SK-N-SH treated with all-trans-retinoic acid at 6 μM for 48 hours (cell line): ENCODE measurements around the gene IRS1.

Source experiments
- ATAC-seq: fragments of 200-7000 bp; cut with Tn5 transposase; 3 replicates; pipeline ENCODE4 v1.9.1; 2020; ENCODE audit warnings: mild to moderate bottlenecking, moderate library complexity
- ARNTL ChIP-seq: fragments of 450-650 bp; formaldehyde crosslinking; IDR thresholded peaks from 2 replicates; pipeline ENCODE4 v1.5.0; 2020; ENCODE audit warnings: low read depth, mild to moderate bottlenecking, moderate library complexity, borderline replicate concordance
- BACH2 ChIP-seq: fragments of 250-450 bp; sonication (Bioruptor Pico); IDR thresholded peaks from 2 replicates; pipeline ENCODE4 v1.9.0; 2021; ENCODE audit warnings: mild to moderate bottlenecking, borderline replicate concordance
- CSDC2 ChIP-seq: fragments of 250-450 bp; sonication (Bioruptor Pico); IDR thresholded peaks from 2 replicates; pipeline ENCODE4 v1.5.0; 2020; ENCODE audit warnings: mild to moderate bottlenecking, moderate library complexity
- CSRNP3 ChIP-seq: fragments of 250-450 bp; sonication (Bioruptor Pico); IDR thresholded peaks from 2 replicates; pipeline ENCODE4 v1.5.1; 2021; ENCODE audit warnings: mild to moderate bottlenecking, moderate library complexity
- ESRRG ChIP-seq: fragments of 250-450 bp; sonication (Bioruptor Pico); IDR thresholded peaks from 2 replicates; pipeline ENCODE4 v1.6.1; 2021; ENCODE audit warnings: mild to moderate bottlenecking
- GLIS3 ChIP-seq: fragments of 250-450 bp; sonication (Bioruptor Pico); IDR thresholded peaks from 2 replicates; pipeline ENCODE4 v1.5.0; 2020; ENCODE audit warnings: mild to moderate bottlenecking, moderate library complexity
- ISL1 ChIP-seq: fragments of 250-450 bp; sonication (Bioruptor Pico); IDR thresholded peaks from 2 replicates; pipeline ENCODE4 v2.1.2; 2022; ENCODE audit warnings: mild to moderate bottlenecking, moderate library complexity
- OSR1 ChIP-seq: fragments of 250-450 bp; sonication (Bioruptor Pico); IDR thresholded peaks from 2 replicates; pipeline ENCODE4 v1.8.0; 2022; ENCODE audit warnings: moderate library complexity, mild to moderate bottlenecking, inconsistent platforms
- POU6F1 ChIP-seq: fragments of 250-450 bp; sonication (Bioruptor Pico); IDR thresholded peaks from 2 replicates; pipeline ENCODE4 v1.8.0; 2021; ENCODE audit warnings: low read depth, mild to moderate bottlenecking, moderate library complexity, borderline replicate concordance
- PPARA ChIP-seq: fragments of 250-450 bp; sonication (Bioruptor Pico); IDR thresholded peaks from 2 replicates; pipeline ENCODE4 v1.5.0; 2020; ENCODE audit warnings: mild to moderate bottlenecking, borderline replicate concordance
- RARB ChIP-seq: fragments of 250-450 bp; sonication (Bioruptor Pico); IDR thresholded peaks from 2 replicates; pipeline ENCODE4 v1.8.0; 2021; ENCODE audit warnings: mild to moderate bottlenecking, moderate library complexity
- SNAI2 ChIP-seq: fragments of 250-450 bp; sonication (Bioruptor Pico); IDR thresholded peaks from 2 replicates; pipeline ENCODE4 v1.5.0; 2020; ENCODE audit warnings: mild to moderate bottlenecking, moderate library complexity
- TCF4 ChIP-seq: fragments of 250-450 bp; sonication (Bioruptor Pico); IDR thresholded peaks from 2 replicates; pipeline ENCODE4 v1.8.0; 2021; ENCODE audit warnings: mild to moderate bottlenecking, moderate library complexity, borderline replicate concordance
- TSHZ2 ChIP-seq: fragments of 250-450 bp; sonication (Bioruptor Pico); IDR thresholded peaks from 2 replicates; pipeline ENCODE4 v1.5.0; 2020; ENCODE audit warnings: mild to moderate bottlenecking, moderate library complexity
- ZC3H10 ChIP-seq: fragments of 250-450 bp; sonication (Bioruptor Pico); IDR thresholded peaks from 2 replicates; pipeline ENCODE4 v1.5.1; 2021; ENCODE audit warnings: mild to moderate bottlenecking, moderate library complexity
- ZFP3 ChIP-seq: fragments of 250-450 bp; sonication (Bioruptor Pico); IDR thresholded peaks from 2 replicates; pipeline ENCODE4 v1.5.0; 2020; ENCODE audit warnings: mild to moderate bottlenecking, moderate library complexity
- ZFP30 ChIP-seq: fragments of 450-650 bp; formaldehyde crosslinking; IDR thresholded peaks from 2 replicates; pipeline ENCODE4 v1.5.0; 2022; ENCODE audit warnings: mild to moderate bottlenecking, moderate library complexity
- ZNF565 ChIP-seq: fragments of 450-650 bp; formaldehyde crosslinking; conservative IDR thresholded peaks from 2 replicates; pipeline ENCODE4 v1.5.0; 2020; ENCODE audit warnings: low read depth, mild to moderate bottlenecking, moderate library complexity
- ZNF70 ChIP-seq: fragments of 450-650 bp; formaldehyde crosslinking; IDR thresholded peaks from 2 replicates; pipeline ENCODE4 v1.5.0; 2020; ENCODE audit warnings: mild to moderate bottlenecking, moderate library complexity
- ZNF8 ChIP-seq: fragments of 450-650 bp; formaldehyde crosslinking; IDR thresholded peaks from 2 replicates; pipeline ENCODE4 v1.5.0; 2020; ENCODE audit warnings: mild to moderate bottlenecking, moderate library complexity
- TF ChIP-seq, protein P1 (sequence below): fragments of 250-450 bp; sonication (Bioruptor Pico); IDR thresholded peaks from 2 replicates; pipeline ENCODE4 v1.8.0; 2020; ENCODE audit warnings: mild to moderate bottlenecking, moderate library complexity, borderline replicate concordance
- TF ChIP-seq, protein P2 (sequence below): fragments of 250-450 bp; sonication (Bioruptor Pico); IDR thresholded peaks from 2 replicates; pipeline ENCODE4 v1.5.1; 2020; ENCODE audit warnings: low read depth, mild to moderate bottlenecking, moderate library complexity

IRS1 gene

GRCh38 chr2:226738821-226739544 lies 60.6 kb downstream of the IRS1 start:
- no peak for TF ChIP-seq TSHZ2 (CRISPR knock-in tag)
- TF ChIP-seq POU6F1 (CRISPR knock-in tag): no peak
- no peak for TF ChIP-seq CSRNP3 (CRISPR knock-in tag)
- TF ChIP-seq TCF4 (CRISPR knock-in tag): no peak
- no peak for TF ChIP-seq OSR1
- no peak for TF ChIP-seq CSDC2 (CRISPR knock-in tag)
- no peak for TF ChIP-seq ZFP30 (CRISPR knock-in tag)
- TF ChIP-seq ZNF70 (CRISPR knock-in tag): no peak
- no peak for TF ChIP-seq RARB
- no peak for TF ChIP-seq ARNTL (CRISPR knock-in tag)
- no peak for TF ChIP-seq ZNF8 (CRISPR knock-in tag)
- ATAC-seq: no peak

GRCh38 chr2:226738191-226738820 lies 61.3 kb downstream of the IRS1 start:
- no peak for TF ChIP-seq POU6F1 (CRISPR knock-in tag)
- TF ChIP-seq TCF4 (CRISPR knock-in tag): no peak
- TF ChIP-seq, protein P1, sequence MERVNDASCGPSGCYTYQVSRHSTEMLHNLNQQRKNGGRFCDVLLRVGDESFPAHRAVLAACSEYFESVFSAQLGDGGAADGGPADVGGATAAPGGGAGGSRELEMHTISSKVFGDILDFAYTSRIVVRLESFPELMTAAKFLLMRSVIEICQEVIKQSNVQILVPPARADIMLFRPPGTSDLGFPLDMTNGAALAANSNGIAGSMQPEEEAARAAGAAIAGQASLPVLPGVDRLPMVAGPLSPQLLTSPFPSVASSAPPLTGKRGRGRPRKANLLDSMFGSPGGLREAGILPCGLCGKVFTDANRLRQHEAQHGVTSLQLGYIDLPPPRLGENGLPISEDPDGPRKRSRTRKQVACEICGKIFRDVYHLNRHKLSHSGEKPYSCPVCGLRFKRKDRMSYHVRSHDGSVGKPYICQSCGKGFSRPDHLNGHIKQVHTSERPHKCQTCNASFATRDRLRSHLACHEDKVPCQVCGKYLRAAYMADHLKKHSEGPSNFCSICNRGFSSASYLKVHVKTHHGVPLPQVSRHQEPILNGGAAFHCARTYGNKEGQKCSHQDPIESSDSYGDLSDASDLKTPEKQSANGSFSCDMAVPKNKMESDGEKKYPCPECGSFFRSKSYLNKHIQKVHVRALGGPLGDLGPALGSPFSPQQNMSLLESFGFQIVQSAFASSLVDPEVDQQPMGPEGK (CRISPR knock-in tag): no peak
- TF ChIP-seq, protein P2, sequence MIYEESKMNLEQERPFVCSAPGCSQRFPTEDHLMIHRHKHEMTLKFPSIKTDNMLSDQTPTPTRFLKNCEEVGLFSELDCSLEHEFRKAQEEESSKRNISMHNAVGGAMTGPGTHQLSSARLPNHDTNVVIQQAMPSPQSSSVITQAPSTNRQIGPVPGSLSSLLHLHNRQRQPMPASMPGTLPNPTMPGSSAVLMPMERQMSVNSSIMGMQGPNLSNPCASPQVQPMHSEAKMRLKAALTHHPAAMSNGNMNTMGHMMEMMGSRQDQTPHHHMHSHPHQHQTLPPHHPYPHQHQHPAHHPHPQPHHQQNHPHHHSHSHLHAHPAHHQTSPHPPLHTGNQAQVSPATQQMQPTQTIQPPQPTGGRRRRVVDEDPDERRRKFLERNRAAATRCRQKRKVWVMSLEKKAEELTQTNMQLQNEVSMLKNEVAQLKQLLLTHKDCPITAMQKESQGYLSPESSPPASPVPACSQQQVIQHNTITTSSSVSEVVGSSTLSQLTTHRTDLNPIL (CRISPR knock-in tag): no peak
- TF ChIP-seq GLIS3 (CRISPR knock-in tag): no peak
- TF ChIP-seq CSRNP3 (CRISPR knock-in tag): no peak
- TF ChIP-seq ARNTL (CRISPR knock-in tag): no peak
- no peak for TF ChIP-seq ZNF70 (CRISPR knock-in tag)
- no peak for TF ChIP-seq PPARA (CRISPR knock-in tag)
- TF ChIP-seq ZNF565 (CRISPR knock-in tag): no peak
- no peak for TF ChIP-seq BACH2 (CRISPR knock-in tag)
- TF ChIP-seq ZFP3 (CRISPR knock-in tag): no peak
- no peak for TF ChIP-seq ZFP30 (CRISPR knock-in tag)
- TF ChIP-seq SNAI2 (CRISPR knock-in tag): no peak
- TF ChIP-seq ESRRG (CRISPR knock-in tag): no peak
- no peak for TF ChIP-seq OSR1
- TF ChIP-seq ISL1 (CRISPR knock-in tag): no peak
- TF ChIP-seq ZNF8 (CRISPR knock-in tag): no peak
- TF ChIP-seq ZC3H10 (CRISPR knock-in tag): no peak
- TF ChIP-seq TSHZ2 (CRISPR knock-in tag): no peak
- no peak for ATAC-seq
